GM18907 (cell line): ENCODE measurements around the gene CAMSAP1.

Source experiments
- ATAC-seq: cut with Tn5 transposase; IDR thresholded peaks from one replicate; pipeline ENCODE4 v1.9.1; 2021; ENCODE audit warnings: mild to moderate bottlenecking, moderate library complexity; ENCODE audit not compliant: unreplicated experiment

The CAMSAP1 gene

DNA sequence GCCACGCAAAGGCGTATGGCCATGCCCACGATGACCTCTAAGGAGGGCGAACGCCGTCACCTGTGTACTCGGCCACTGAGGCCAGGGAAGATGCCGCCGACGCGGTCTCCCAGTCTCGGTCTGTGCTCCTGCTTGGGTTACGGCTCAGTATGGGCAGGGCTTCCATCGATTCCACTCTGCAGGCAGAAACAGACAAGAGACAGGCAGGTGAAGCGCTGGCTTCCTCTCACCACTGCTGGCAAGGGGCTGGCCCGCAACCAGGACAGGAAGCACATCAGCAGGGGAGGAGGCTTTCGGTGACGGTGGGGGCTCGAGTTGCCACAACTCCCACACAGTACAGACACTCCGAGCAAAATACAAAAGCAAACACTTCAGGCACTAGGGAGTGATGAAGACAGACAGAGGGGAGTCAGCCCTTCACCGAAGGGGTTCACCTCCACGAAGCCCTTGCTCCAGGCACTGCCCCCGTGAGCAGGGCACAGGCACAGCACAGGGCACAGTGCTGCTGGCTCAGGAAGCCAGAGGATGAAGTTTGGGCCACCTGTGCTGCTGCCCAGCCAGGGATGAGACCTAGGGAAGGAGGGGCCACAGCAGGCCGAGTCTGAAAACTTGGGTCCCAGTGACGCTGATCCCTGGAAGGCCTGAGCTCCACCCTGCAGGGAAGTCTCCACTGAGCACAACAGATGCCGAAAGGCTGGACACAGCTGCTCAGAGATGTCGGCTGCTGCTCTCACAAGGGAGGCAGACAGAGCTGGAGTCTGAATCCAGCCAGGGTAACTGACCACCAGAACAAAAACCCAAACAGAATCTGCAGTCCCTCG, 91.3 kb downstream of the CAMSAP1 start:
- no peak for ATAC-seq

GRCh38 chr9:135815413-135815812, 91.9 kb downstream of the CAMSAP1 start:
- no peak for ATAC-seq

- no peak for ATAC-seq
Measured at GRCh38 chr9:135814421-135815095, 92.8 kb downstream of the CAMSAP1 start.

- ATAC-seq: no peak
Measured at GRCh38 chr9:135813671-135814290, 93.6 kb downstream of the CAMSAP1 start.

DNA sequence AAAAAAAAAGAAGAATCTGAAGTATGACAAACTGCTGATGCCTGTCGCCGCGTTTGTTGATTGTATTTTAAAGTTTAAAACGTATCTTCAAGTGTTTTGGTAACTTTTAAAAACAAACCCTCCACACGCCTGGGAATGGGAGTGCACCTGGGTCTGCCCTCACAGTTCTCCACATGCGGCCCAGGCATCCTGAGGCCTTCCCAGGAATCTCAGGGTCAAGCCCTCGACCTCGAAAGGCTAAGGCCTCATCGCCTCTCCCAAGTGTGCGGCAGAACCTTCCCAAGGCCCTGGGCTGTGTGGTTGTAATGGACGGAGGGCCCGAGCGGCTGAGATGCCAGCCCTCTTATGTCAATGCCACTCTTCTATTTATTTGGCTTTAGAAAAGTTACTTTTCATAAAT, 94.4 kb downstream of the CAMSAP1 start:
- no peak for ATAC-seq

DNA sequence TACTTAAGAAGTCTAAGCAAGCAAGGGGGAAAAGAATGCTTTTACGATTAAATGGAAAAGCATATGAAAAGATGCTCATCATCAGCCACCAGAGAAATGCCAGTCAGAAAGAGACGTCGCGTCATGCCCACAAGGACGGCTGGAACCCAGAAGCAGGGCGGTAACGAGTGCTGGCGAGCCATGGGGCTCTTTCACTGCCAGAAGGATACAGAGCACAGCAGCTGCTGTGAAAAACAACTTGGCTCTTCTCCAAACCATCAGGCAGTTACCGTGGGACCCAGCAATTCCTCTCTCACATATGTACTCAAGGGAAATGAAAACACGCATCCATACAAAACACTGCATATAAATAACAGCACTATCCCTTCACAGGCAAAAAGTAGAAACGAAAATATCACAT, 95.5 kb downstream of the CAMSAP1 start:
- no peak for ATAC-seq

DNA sequence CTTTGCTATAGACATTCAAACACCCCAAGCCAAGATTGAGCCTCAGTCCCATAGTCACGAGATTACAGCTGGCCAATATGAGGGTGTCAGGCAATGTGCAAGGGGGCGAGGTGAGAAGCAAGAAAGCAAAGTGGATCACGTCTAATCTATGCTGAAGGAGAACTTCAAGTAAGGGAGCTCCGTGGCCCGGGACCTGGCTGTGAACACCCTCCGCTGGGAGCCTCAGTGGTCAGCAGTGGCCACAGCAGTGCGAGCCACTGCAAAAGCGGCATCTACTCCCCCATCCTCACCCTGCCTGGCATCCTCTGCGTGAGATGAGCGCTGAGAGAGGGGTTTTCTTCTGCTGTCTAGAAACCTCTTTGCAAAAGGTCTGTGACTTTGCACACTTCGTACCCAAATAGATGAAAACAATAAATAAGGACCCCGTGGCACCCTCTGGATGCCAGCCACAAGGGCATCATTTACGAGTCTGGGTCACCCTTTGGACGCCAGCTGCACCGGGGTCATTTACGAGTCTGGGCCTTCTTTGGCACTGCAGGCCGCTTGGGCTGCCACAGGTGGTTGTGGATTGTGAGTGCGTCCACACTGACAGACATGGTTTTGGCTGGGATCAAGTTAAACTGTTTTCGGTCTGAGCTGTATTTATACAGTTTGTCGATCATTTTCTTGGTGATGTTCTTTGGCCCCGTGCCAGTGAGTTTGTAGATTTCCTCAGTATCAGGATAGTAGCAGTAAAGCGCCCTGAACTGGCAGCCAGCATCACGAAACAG, 96.4 kb downstream of the CAMSAP1 start:
- ATAC-seq: no peak

DNA sequence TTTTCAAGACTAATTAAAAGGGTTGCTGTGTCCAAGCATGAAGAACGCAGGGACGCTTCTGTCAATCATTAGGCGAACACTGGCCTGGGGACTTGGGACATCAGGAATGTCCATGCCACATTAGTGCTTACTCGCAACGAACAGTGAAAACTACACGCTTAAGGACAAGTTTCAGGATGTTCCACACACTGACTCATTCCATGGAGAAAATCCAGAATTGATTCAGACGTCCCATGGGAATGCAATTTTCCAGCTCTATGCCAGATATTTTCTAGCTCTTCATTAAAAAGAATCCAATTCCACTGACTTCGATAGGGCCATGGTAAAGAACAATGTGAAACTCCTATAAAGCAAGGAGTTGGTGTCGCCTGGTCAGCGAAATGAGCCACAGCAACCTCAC, 98.2 kb downstream of the CAMSAP1 start:
- ATAC-seq: no peak

DNA sequence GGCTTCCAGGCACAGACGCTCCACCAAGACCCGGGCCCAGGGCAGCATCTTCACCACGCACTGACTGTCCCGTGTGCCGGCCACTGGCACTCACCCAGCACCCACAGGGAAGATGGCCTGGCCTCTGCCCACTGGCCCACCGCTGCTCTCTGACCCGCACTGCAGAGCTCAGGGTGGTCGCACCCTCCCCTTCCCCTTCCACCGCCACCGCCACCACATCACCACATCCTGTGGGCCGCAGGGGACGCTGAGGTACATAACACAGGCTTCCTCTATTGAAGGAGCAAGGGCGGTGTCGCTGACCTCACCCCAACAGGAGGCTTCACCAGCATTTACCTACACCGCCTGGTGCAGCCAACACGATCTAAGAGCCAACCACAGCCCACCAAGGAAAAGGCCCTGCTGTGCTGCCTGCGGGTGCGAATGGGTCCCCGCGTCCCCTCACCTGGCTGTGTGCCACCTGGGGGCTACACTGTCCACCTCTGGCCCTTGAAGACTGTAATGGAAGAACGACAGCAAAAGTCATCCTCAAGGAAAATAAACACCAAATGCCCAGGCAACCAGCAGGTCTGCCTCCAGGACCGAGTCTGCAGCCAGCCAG, 101.8 kb downstream of the CAMSAP1 start:
- no peak for ATAC-seq

DNA sequence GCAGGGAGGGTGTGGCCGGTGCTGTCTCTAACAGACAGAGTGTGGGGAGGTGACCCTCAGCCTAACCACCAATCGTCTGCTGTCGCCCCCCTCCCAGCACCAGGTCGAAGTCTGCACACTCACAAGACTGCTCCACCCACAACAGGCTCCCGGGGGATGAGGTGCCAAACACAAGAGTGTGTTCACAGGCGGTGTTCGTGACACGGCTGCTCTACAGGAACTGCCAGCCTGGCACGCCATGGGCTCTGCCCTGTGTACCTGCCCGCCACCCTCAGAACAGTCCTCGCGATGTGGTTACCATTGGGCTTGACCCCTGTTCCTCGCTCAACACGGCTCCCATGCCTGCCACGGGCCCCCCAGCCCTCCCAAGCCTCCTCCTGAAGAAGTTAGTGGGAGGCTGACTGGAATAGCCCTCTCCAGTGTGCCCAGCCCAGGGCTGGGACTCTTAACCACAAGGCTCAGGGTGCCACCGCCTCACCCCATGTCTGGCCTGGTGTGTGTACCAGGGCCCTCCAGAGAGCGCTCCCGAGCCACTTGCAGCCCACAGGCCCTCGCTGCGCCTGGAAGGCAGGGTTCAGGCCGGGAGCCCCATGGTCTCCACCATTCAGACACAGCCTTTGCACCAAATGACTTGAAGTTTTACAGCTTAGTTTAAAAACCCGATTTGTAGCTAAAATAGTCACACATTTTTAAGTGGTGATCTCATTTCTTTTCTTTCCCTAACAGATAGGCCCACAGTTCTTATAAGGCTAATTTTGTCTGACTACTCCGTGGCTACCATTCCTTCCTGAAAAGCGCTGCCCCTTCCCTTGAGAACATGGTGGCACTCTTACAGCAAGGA, 102.5 kb downstream of the CAMSAP1 start:
- ATAC-seq: no peak

- no peak for ATAC-seq
Measured at GRCh38 chr9:135803441-135803840, 103.9 kb downstream of the CAMSAP1 start.

- ATAC-seq: no peak
Measured at GRCh38 chr9:135802876-135803419, 104.4 kb downstream of the CAMSAP1 start.

DNA sequence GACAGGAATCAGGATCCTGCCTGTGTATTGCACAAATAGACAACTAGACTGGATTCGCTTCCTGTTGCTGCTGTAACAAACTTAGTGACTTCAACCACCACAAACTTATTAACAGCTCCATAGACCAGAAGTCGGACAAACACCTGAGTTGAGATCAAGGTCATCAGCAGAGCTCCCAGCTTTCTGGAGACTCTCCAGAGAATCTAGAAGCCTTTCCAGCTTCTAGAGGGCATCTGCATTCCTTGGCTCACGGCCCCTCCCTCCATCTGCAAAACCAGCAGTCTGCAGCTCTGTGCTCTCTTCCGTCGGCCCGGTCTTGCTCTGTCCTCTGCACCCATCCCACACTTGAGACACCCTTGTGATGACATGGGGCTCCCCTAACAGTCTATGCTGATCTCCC, 106.3 kb downstream of the CAMSAP1 start:
- no peak for ATAC-seq

GRCh38 chr9:135799261-135799660, 108.1 kb downstream of the CAMSAP1 start:
- ATAC-seq: no peak

DNA sequence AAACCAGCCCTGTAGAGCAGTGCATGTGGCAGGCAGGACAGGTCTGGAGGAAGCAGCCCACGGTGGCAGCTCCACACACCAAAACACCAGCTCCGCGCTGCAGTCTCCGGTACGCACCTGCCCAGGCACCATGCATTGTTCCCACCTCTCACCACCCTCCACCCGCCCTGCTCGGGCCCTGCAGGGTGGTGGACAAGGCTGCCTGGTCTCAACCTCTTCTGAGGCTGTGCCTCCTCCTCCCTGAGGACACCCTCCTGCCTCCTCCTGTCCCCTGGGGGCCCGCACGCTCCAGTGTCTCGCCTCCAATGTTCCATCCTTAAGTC, 109.1 kb downstream of the CAMSAP1 start:
- ATAC-seq: no peak

DNA sequence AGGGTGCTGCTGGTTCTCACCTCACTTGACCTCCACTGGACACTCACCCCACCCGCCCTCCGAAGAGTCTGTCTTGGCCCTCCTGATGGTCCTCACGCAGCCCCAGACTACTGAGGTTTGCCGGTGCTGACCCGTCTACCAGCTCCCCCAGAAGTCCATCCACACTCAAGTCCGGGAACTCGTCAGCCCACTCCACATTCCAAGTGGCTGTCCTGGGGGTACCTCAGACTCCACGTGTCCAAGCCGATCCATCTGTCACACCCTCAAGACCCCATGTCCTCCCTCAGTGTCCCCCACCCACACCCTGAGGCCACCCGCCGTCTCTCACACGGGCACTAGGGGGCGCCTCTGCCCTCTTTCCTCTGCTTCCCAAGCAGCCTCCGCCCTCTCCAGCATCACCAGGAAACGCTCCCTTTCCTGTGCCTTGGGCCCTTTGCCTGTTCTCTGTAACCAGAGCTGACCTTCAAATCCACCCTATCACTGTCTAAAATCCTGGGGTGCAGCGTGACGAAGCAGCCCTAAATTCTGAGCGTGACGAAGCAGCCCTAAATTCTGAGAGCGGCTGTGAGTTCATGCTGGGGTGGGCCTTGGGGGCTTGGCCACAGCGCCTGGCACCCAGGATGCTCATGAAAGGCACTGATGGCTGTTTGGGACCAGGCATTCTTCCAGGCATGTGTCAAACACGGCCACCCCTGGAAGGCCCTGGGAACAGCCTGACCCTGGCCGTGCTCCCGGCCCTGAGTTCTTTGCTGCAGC, 109.7 kb downstream of the CAMSAP1 start:
- ATAC-seq: no peak

GRCh38 chr9:135796784-135797485, 110.4 kb downstream of the CAMSAP1 start:
- ATAC-seq: no peak

DNA sequence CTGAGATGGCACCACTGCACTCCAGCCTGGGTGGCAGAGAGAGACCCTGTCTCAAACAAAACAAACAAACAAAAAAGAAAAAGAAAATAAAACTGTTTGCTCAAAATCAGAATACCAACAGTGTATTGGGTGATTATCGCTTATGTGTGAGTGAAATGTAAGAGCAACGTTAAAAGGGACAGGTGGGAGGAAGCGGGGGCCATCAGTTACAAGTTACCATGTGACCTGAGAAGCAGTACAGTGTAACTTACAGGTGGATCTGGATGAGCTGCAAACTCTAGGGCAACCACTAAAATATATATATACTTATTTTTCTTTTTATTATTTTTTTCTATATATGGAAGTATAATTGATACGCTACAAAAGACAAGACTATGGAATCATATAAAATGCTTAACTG, 112.0 kb downstream of the CAMSAP1 start:
- no peak for ATAC-seq
